ENCODE measurements around the gene HIPK3.

- TF ChIP-seq CTCF (IDR thresholded peaks at IDR 0.05) (no peak), POLR2A (IDR thresholded peaks at IDR 0.05) (no peak), EP300 (IDR thresholded peaks at IDR 0.05) (no peak)
These were observed 2.7 kb downstream of the HIPK3 start for GRCh38 chr11:33259869-33260268.
